ENCODE measurements around the gene HSD17B2.

Gene HSD17B2

GRCh38 chr16:82047787-82048186, 12.7 kb downstream of the HSD17B2 start:
- DNase-seq = no peak
- Histone ChIP-seq H3K4me1 (ENCODE audit: control extremely low read depth in 1 of 4, control insufficient read depth in 4 of 4, insufficient read depth in 4 of 4, low read length in 3 of 4) (no peaks in the 10 kb centered on the region), H3K4me3 (ENCODE audit: control insufficient read depth in 1 of 7, extremely low read depth in 1 of 7, insufficient read depth in 4 of 7, low read depth in 2 of 7, low read length in 6 of 7) (no peak overlapping the region), H3K27ac (ENCODE audit: insufficient read depth in 1 of 2, low read depth in 1 of 2, low read length in 2 of 2, poor library complexity in 1 of 2, severe bottlenecking in 2 of 2) (no peak overlapping the region), H3K36me3 (ENCODE audit: control insufficient read depth in 4 of 4, insufficient read depth in 4 of 4, low read length in 3 of 4) (no peaks in the 10 kb centered on the region), H3K9me3 (ENCODE audit: control extremely low read depth in 1 of 5, control insufficient read depth in 4 of 5, insufficient read depth in 2 of 5, low read depth in 1 of 5, low read length in 4 of 5) (no peaks in the 10 kb centered on the region), H3K27me3 (replicated peaks in 2 of 5; ENCODE audit: control insufficient read depth in 4 of 5, insufficient read depth in 5 of 5, low read length in 4 of 5) (peaks cover 0 to 6% (median 3%) of the 10 kb centered on the region in 5 experiments)
- WGBS (ENCODE audit: insufficient coverage) = 100% methylated on average over 2 of the region's 2 CpGs
- CTCF ChIA-PET = no interaction called here
- POLR2A ChIA-PET = interaction anchor here (0.7 kb wide), 1 partner anchor 794 kb away, joined by 3 read pairs; no protein-coding TSS in a partner anchor

- no peak overlapping the region for H3K4me3 ChIP-seq (ENCODE audit: control insufficient read depth in 1 of 7, extremely low read depth in 1 of 7, insufficient read depth in 4 of 7, low read depth in 2 of 7, low read length in 6 of 7)
- DNase-seq = no peak
- no peak overlapping the region for H3K27ac ChIP-seq (ENCODE audit: insufficient read depth in 1 of 2, low read depth in 1 of 2, low read length in 2 of 2, poor library complexity in 1 of 2, severe bottlenecking in 2 of 2)
- no peaks in the 10 kb centered on the region for H3K4me1 ChIP-seq (ENCODE audit: control extremely low read depth in 1 of 4, control insufficient read depth in 4 of 4, insufficient read depth in 4 of 4, low read length in 3 of 4)
- 83% methylated on average over 1 of the region's 1 CpG for WGBS (ENCODE audit: insufficient coverage)
- ChIA-PET POLR2A (no interaction called here), CTCF (interaction anchor here (1.0 to 1.4 kb wide), 3 partner anchors 12 to 181 kb away, joined by 3 read pairs; no protein-coding TSS in a partner anchor)
- H3K27me3 ChIP-seq (replicated peaks in 2 of 5; ENCODE audit: control insufficient read depth in 4 of 5, insufficient read depth in 5 of 5, low read length in 4 of 5) = peaks cover 0 to 9% (median 3%) of the 10 kb centered on the region in 5 experiments
- H3K36me3 ChIP-seq (ENCODE audit: control insufficient read depth in 4 of 4, insufficient read depth in 4 of 4, low read length in 3 of 4) = no peaks in the 10 kb centered on the region
- no peaks in the 10 kb centered on the region for H3K9me3 ChIP-seq (ENCODE audit: control extremely low read depth in 1 of 5, control insufficient read depth in 4 of 5, insufficient read depth in 2 of 5, low read depth in 1 of 5, low read length in 4 of 5)
Observed at GRCh38 chr16:82049484-82049883, 14.4 kb downstream of the HSD17B2 start.

- no peaks in the 10 kb centered on the region for H3K9me3 ChIP-seq (ENCODE audit: control extremely low read depth in 1 of 5, control insufficient read depth in 4 of 5, insufficient read depth in 2 of 5, low read depth in 1 of 5, low read length in 4 of 5)
- H3K27ac ChIP-seq (ENCODE audit: insufficient read depth in 1 of 2, low read depth in 1 of 2, low read length in 2 of 2, poor library complexity in 1 of 2, severe bottlenecking in 2 of 2) = no peak overlapping the region
- ChIA-PET POLR2A (no interaction called here), CTCF (interaction anchor here (1.4 kb wide), 1 partner anchor 180 kb away, joined by 3 read pairs; no protein-coding TSS in a partner anchor)
- H3K36me3 ChIP-seq (ENCODE audit: control insufficient read depth in 4 of 4, insufficient read depth in 4 of 4, low read length in 3 of 4) = no peaks in the 10 kb centered on the region
- DNase-seq = no peak
- no peaks in the 10 kb centered on the region for H3K4me1 ChIP-seq (ENCODE audit: control extremely low read depth in 1 of 4, control insufficient read depth in 4 of 4, insufficient read depth in 4 of 4, low read length in 3 of 4)
- peaks cover 0 to 9% (median 4%) of the 10 kb centered on the region in 5 experiments for H3K27me3 ChIP-seq (replicated peaks in 2 of 5; ENCODE audit: control insufficient read depth in 4 of 5, insufficient read depth in 5 of 5, low read length in 4 of 5)
- no peak overlapping the region for H3K4me3 ChIP-seq (ENCODE audit: control insufficient read depth in 1 of 7, extremely low read depth in 1 of 7, insufficient read depth in 4 of 7, low read depth in 2 of 7, low read length in 6 of 7)
- 63% methylated on average over 1 of the region's 3 CpGs for WGBS (ENCODE audit: insufficient coverage)
Observed at GRCh38 chr16:82050506-82050905, 15.5 kb downstream of the HSD17B2 start.

- no peaks in the 10 kb centered on the region for H3K9me3 ChIP-seq (ENCODE audit: control extremely low read depth in 1 of 5, control insufficient read depth in 4 of 5, insufficient read depth in 2 of 5, low read depth in 1 of 5, low read length in 4 of 5)
- CTCF ChIA-PET = interaction anchor here (1.4 kb wide), 1 partner anchor 179 kb away, joined by 3 read pairs; no protein-coding TSS in a partner anchor
- WGBS (ENCODE audit: insufficient coverage) = 93% methylated on average over 3 of the region's 4 CpGs
- POLR2A ChIA-PET = no interaction called here
- no peak for DNase-seq
- no peaks in the 10 kb centered on the region for H3K36me3 ChIP-seq (ENCODE audit: control insufficient read depth in 4 of 4, insufficient read depth in 4 of 4, low read length in 3 of 4)
- H3K4me3 ChIP-seq (ENCODE audit: control insufficient read depth in 1 of 7, extremely low read depth in 1 of 7, insufficient read depth in 4 of 7, low read depth in 2 of 7, low read length in 6 of 7) = no peak overlapping the region
- H3K4me1 ChIP-seq (ENCODE audit: control extremely low read depth in 1 of 4, control insufficient read depth in 4 of 4, insufficient read depth in 4 of 4, low read length in 3 of 4) = no peaks in the 10 kb centered on the region
- peaks cover 0 to 12% (median 8%) of the 10 kb centered on the region in 5 experiments for H3K27me3 ChIP-seq (replicated peaks in 2 of 5; ENCODE audit: control insufficient read depth in 4 of 5, insufficient read depth in 5 of 5, low read length in 4 of 5)
- no peak overlapping the region for H3K27ac ChIP-seq (ENCODE audit: insufficient read depth in 1 of 2, low read depth in 1 of 2, low read length in 2 of 2, poor library complexity in 1 of 2, severe bottlenecking in 2 of 2)
Observed at GRCh38 chr16:82050909-82051357, 15.9 kb downstream of the HSD17B2 start.

- Histone ChIP-seq H3K4me1 (ENCODE audit: control extremely low read depth in 1 of 4, control insufficient read depth in 4 of 4, insufficient read depth in 4 of 4, low read length in 3 of 4) (no peaks in the 10 kb centered on the region), H3K9me3 (ENCODE audit: control extremely low read depth in 1 of 5, control insufficient read depth in 4 of 5, insufficient read depth in 2 of 5, low read depth in 1 of 5, low read length in 4 of 5) (no peaks in the 10 kb centered on the region), H3K27me3 (replicated peaks in 2 of 5; ENCODE audit: control insufficient read depth in 4 of 5, insufficient read depth in 5 of 5, low read length in 4 of 5) (peaks cover 0 to 13% (median 9%) of the 10 kb centered on the region in 5 experiments), H3K4me3 (ENCODE audit: control insufficient read depth in 1 of 7, extremely low read depth in 1 of 7, insufficient read depth in 4 of 7, low read depth in 2 of 7, low read length in 6 of 7) (no peak overlapping the region), H3K36me3 (ENCODE audit: control insufficient read depth in 4 of 4, insufficient read depth in 4 of 4, low read length in 3 of 4) (no peaks in the 10 kb centered on the region), H3K27ac (ENCODE audit: insufficient read depth in 1 of 2, low read depth in 1 of 2, low read length in 2 of 2, poor library complexity in 1 of 2, severe bottlenecking in 2 of 2) (no peak overlapping the region)
- DNase-seq = no peak
- ChIA-PET POLR2A (no interaction called here), CTCF (no interaction called here)
- 82% methylated on average over 4 of the region's 5 CpGs for WGBS (ENCODE audit: insufficient coverage)
Observed at GRCh38 chr16:82051656-82052055, 16.6 kb downstream of the HSD17B2 start.

- 100% methylated on average over 1 of the region's 3 CpGs for WGBS (ENCODE audit: insufficient coverage)
- H3K9me3 ChIP-seq (ENCODE audit: control extremely low read depth in 1 of 5, control insufficient read depth in 4 of 5, insufficient read depth in 2 of 5, low read depth in 1 of 5, low read length in 4 of 5) = no peaks in the 10 kb centered on the region
- H3K4me1 ChIP-seq (ENCODE audit: control extremely low read depth in 1 of 4, control insufficient read depth in 4 of 4, insufficient read depth in 4 of 4, low read length in 3 of 4) = no peaks in the 10 kb centered on the region
- H3K27ac ChIP-seq (ENCODE audit: insufficient read depth in 1 of 2, low read depth in 1 of 2, low read length in 2 of 2, poor library complexity in 1 of 2, severe bottlenecking in 2 of 2) = no peak overlapping the region
- no peaks in the 10 kb centered on the region for H3K36me3 ChIP-seq (ENCODE audit: control insufficient read depth in 4 of 4, insufficient read depth in 4 of 4, low read length in 3 of 4)
- DNase-seq = no peak
- no peak overlapping the region for H3K4me3 ChIP-seq (ENCODE audit: control insufficient read depth in 1 of 7, extremely low read depth in 1 of 7, insufficient read depth in 4 of 7, low read depth in 2 of 7, low read length in 6 of 7)
- peaks cover 0 to 13% (median 7%) of the 10 kb centered on the region in 5 experiments for H3K27me3 ChIP-seq (replicated peaks in 2 of 5; ENCODE audit: control insufficient read depth in 4 of 5, insufficient read depth in 5 of 5, low read length in 4 of 5)
- ChIA-PET POLR2A (no interaction called here), CTCF (no interaction called here)
Observed at GRCh38 chr16:82055117-82055516, 20.1 kb downstream of the HSD17B2 start.

GRCh38 chr16:82055728-82056549, 20.9 kb downstream of the HSD17B2 start:
- Histone ChIP-seq H3K4me3 (ENCODE audit: control insufficient read depth in 1 of 7, extremely low read depth in 1 of 7, insufficient read depth in 4 of 7, low read depth in 2 of 7, low read length in 6 of 7) (no peak overlapping the region), H3K9me3 (ENCODE audit: control extremely low read depth in 1 of 5, control insufficient read depth in 4 of 5, insufficient read depth in 2 of 5, low read depth in 1 of 5, low read length in 4 of 5) (no peaks in the 10 kb centered on the region), H3K4me1 (ENCODE audit: control extremely low read depth in 1 of 4, control insufficient read depth in 4 of 4, insufficient read depth in 4 of 4, low read length in 3 of 4) (no peaks in the 10 kb centered on the region), H3K27me3 (replicated peaks in 2 of 5; ENCODE audit: control insufficient read depth in 4 of 5, insufficient read depth in 5 of 5, low read length in 4 of 5) (peaks cover 0 to 13% (median 3%) of the 10 kb centered on the region in 5 experiments), H3K27ac (ENCODE audit: insufficient read depth in 1 of 2, low read depth in 1 of 2, low read length in 2 of 2, poor library complexity in 1 of 2, severe bottlenecking in 2 of 2) (no peak overlapping the region), H3K36me3 (ENCODE audit: control insufficient read depth in 4 of 4, insufficient read depth in 4 of 4, low read length in 3 of 4) (no peaks in the 10 kb centered on the region)
- 80% methylated on average over 4 of the region's 8 CpGs for WGBS (ENCODE audit: insufficient coverage)
- no peak for DNase-seq
- ChIA-PET CTCF (interaction anchor here (0.7 kb wide), 1 partner anchor 513 kb away, joined by 3 read pairs; no protein-coding TSS in a partner anchor), POLR2A (no interaction called here)

All from common myeloid progenitor, CD34-positive (primary cell).